Measurements from ENCODE around the gene FNTB. TPM values are rescaled to one million over a fixed set of nuclear protein-coding genes. Genes with fewer than 3 reads are reported as not detected.

The FNTB gene
- total and polyA plus RNA-seq, 2 of the 8 experiments (the other 6 are each of a cell fraction or from before 2014, with no cell fraction given), result 16.0 to 20.7 TPM

- H2BK120ac ChIP-seq (replicated peaks; ENCODE audit: low read depth, low read length), result no peak overlapping the region
- H4K8ac ChIP-seq (ENCODE audit: extremely low read depth, insufficient read depth, low read length), result no peak overlapping the region
- DNase-seq (ENCODE audit: low read depth in 1 of 2, low spot score in 2 of 2), result no peak
- H3K27me3 ChIP-seq (replicated peaks in 1 of 4; ENCODE audit: control insufficient read depth in 3 of 4, extremely low read depth in 1 of 4, insufficient read depth in 3 of 4, low read length in 3 of 4), result no peaks in the 10 kb centered on the region; a peak in 1 of 7 replicates
- H3K36me3 ChIP-seq (ENCODE audit: control insufficient read depth in 2 of 4, insufficient read depth in 4 of 4, low read length in 3 of 4), result no peaks in the 10 kb centered on the region
- H3K14ac ChIP-seq (ENCODE audit: insufficient read length), result no peak overlapping the region
- ChIA-PET CTCF (ENCODE audit: partially characterized antibody) (interaction anchor here (0.6 to 1.7 kb wide), 4 partner anchors 44 to 1250 kb away, joined by 3 to 5 read pairs (median 4); no protein-coding TSS in a partner anchor), POLR2A (ENCODE audit: partially characterized antibody) (no interaction called here)
- H3K23ac ChIP-seq (ENCODE audit: insufficient read length), result no peak overlapping the region
- H3K9me3 ChIP-seq (ENCODE audit: insufficient read depth in 2 of 2, low read depth in 1 of 2, low read length in 1 of 2), result no peaks in the 10 kb centered on the region
- H3K4ac ChIP-seq (replicated peaks; ENCODE audit: insufficient read length, low read depth, low read length), result no peak overlapping the region
- no peak overlapping the region for H3K4me3 ChIP-seq (ENCODE audit: extremely low read depth in 1 of 4, insufficient read depth in 2 of 4, low read depth in 3 of 4, low read length in 4 of 4)
- H3K4me1 ChIP-seq (replicated peaks in 1 of 4; ENCODE audit: control insufficient read depth in 3 of 4, insufficient read depth in 4 of 4, low read length in 3 of 4), result no peaks in the 10 kb centered on the region
- no peak overlapping the region for H2BK20ac ChIP-seq (ENCODE audit: low read length)
- H3K56ac ChIP-seq (replicated peaks; ENCODE audit: insufficient read length, low read depth, low read length), result no peak overlapping the region
- H4K5ac ChIP-seq (ENCODE audit: insufficient read length, low read depth, low read length), result no peak overlapping the region
- H3K27ac ChIP-seq (ENCODE audit: low read depth, low read length), result no peak overlapping the region
- H3K9ac ChIP-seq (replicated peaks in 1 of 4; ENCODE audit: extremely low read depth in 1 of 4, low read depth in 3 of 4, low read length in 3 of 4), result no peak overlapping the region
- H4K91ac ChIP-seq (replicated peaks; ENCODE audit: insufficient read length, low read length), result no peak overlapping the region
- H2AFZ ChIP-seq (ENCODE audit: low read length), result no peak overlapping the region
- H3K79me2 ChIP-seq (ENCODE audit: control insufficient read depth in 1 of 2, insufficient read depth in 2 of 2, low read length in 2 of 2), result no peaks in the 10 kb centered on the region
- WGBS, 2 experiments (ENCODE audit: extremely low coverage in 1 of 2, insufficient coverage in 1 of 2, insufficient read length in 1 of 2, insufficient replicate concordance in 2 of 2, low coverage in 1 of 2, low lambda C conversion rate in 2 of 2, missing lambda C conversion rate in 1 of 2), result 89% methylated on average over 4 of the region's 4 CpGs; no CpG with 5 or more reads in 1 of the 2 experiments
- H3K4me2 ChIP-seq (ENCODE audit: insufficient read depth in 1 of 2, low read depth in 2 of 2, low read length in 2 of 2), result no peak overlapping the region
- FAIRE-seq, result no peak
- H4K20me1 ChIP-seq (replicated peaks in 1 of 2; ENCODE audit: control insufficient read depth in 1 of 2, insufficient read depth in 2 of 2, low read length in 2 of 2), result no peaks in the 10 kb centered on the region
- H3K18ac ChIP-seq (ENCODE audit: extremely low read depth, low read length), result no peak overlapping the region
- H2BK12ac ChIP-seq (ENCODE audit: low read depth, low read length), result no peak overlapping the region
- H2BK15ac ChIP-seq (ENCODE audit: low read length), result no peak overlapping the region
- no peak overlapping the region for H2AK5ac ChIP-seq (ENCODE audit: low read depth, low read length)
- no peaks in the 10 kb centered on the region for H3K23me2 ChIP-seq (ENCODE audit: low read depth, low read length)
- H3K79me1 ChIP-seq (ENCODE audit: low read depth, low read length), result no peaks in the 10 kb centered on the region
- H2BK5ac ChIP-seq (ENCODE audit: low read depth, low read length), result no peak overlapping the region
- TF ChIP-seq EP300 (IDR thresholded peaks at IDR 0.05; ENCODE audit: borderline replicate concordance in 1 of 2, low read depth in 2 of 2, low read length in 2 of 2) (no peak), SIN3A (conservative IDR thresholded peaks at IDR 0.05 in 1 of 2, IDR thresholded peaks at IDR 0.05 in 1 of 2; ENCODE audit: low read depth in 1 of 2, low read length in 2 of 2) (no peak), SIRT6 (IDR thresholded peaks at IDR 0.05; ENCODE audit: low read length) (no peak), ATF3 (IDR thresholded peaks at IDR 0.05; ENCODE audit: insufficient read depth, low read depth, low read length) (no peak), SIX5 (IDR thresholded peaks at IDR 0.05; ENCODE audit: low read depth, low read length) (no peak), HDAC6 (IDR thresholded peaks at IDR 0.05; ENCODE audit: low read depth, low read length) (no peak), CREB1 (IDR thresholded peaks at IDR 0.05) (no peak), NANOG (IDR thresholded peaks at IDR 0.05; ENCODE audit: insufficient read depth, low read depth, low read length, poor library complexity, severe bottlenecking) (no peak), CHD1 (IDR thresholded peaks at IDR 0.05; ENCODE audit: low read depth, low read length) (no peak), POLR2AphosphoS5 (IDR thresholded peaks at IDR 0.05; ENCODE audit: low read depth, low read length) (no peak), TCF12 (IDR thresholded peaks at IDR 0.05; ENCODE audit: low read depth, low read length) (no peak), EGR1 (IDR thresholded peaks at IDR 0.05; ENCODE audit: borderline replicate concordance, low read depth, low read length) (no peak), ATF2 (IDR thresholded peaks at IDR 0.05; ENCODE audit: low read length) (no peak)
Measured at GRCh38 chr14:65109357-65109756, 122.7 kb downstream of the FNTB start.
